DMS153 (cell line): ENCODE results near the gene WDR44.
"Not testable (repeated sequence)": the region's sequence is repeated elsewhere in the genome, so short reads cannot be mapped to it uniquely, and the experiment has no call there.

Source experiments
- DNase-seq: peaks from one replicate; lab custom pipeline; 2025; lab: John Stamatoyannopoulos, UW

Gene WDR44

GRCh38 chrX:118356154-118356701 is 10.3 kb downstream of the WDR44 start:
- DNase-seq: no peak

GRCh38 chrX:118360429-118361125 is 14.7 kb downstream of the WDR44 start:
- no peak for DNase-seq

- DNase-seq: no peak
Measured at GRCh38 chrX:118364261-118364660, 18.4 kb downstream of the WDR44 start.

GRCh38 chrX:118367338-118367737 is 21.4 kb downstream of the WDR44 start:
- no peak for DNase-seq

GRCh38 chrX:118368398-118368797 is 22.5 kb downstream of the WDR44 start:
- no peak for DNase-seq

- DNase-seq: no peak
Measured at GRCh38 chrX:118370921-118371624, 25.2 kb downstream of the WDR44 start.

- no peak for DNase-seq
Measured at GRCh38 chrX:118373538-118373937, 27.6 kb downstream of the WDR44 start.

- no peak for DNase-seq
Measured at GRCh38 chrX:118383120-118383519, 37.2 kb downstream of the WDR44 start.

- no peak for DNase-seq
Measured at GRCh38 chrX:118392716-118393115, 46.8 kb downstream of the WDR44 start.

- no peak for DNase-seq
Measured at GRCh38 chrX:118396113-118396512, 50.2 kb downstream of the WDR44 start.

- DNase-seq: no peak
Measured at GRCh38 chrX:118418811-118419251, 72.9 kb downstream of the WDR44 start.

GRCh38 chrX:118420462-118420861 is 74.6 kb downstream of the WDR44 start:
- DNase-seq: no peak

GRCh38 chrX:118423558-118423957 is 77.7 kb downstream of the WDR44 start:
- DNase-seq: no peak

- DNase-seq: no peak
Measured at GRCh38 chrX:118432799-118433198, 86.9 kb downstream of the WDR44 start.

GRCh38 chrX:118437283-118437682 is 91.4 kb downstream of the WDR44 start:
- DNase-seq: no peak

GRCh38 chrX:118448273-118448783 is 102.4 kb downstream of the WDR44 start:
- DNase-seq: no peak

GRCh38 chrX:118455013-118455412 is 109.1 kb downstream of the WDR44 start:
- no peak for DNase-seq

GRCh38 chrX:118459494-118459893 is 113.6 kb downstream of the WDR44 start:
- peak; percentile 15 for DNase-seq

- DNase-seq: no peak
Measured at GRCh38 chrX:118464501-118464900, 118.6 kb downstream of the WDR44 start.

GRCh38 chrX:118468122-118468521 is 122.2 kb downstream of the WDR44 start:
- DNase-seq: no peak

GRCh38 chrX:118470721-118471347 is 124.9 kb downstream of the WDR44 start:
- DNase-seq: not testable (repeated sequence)

- no peak for DNase-seq
Measured at GRCh38 chrX:118474586-118474985, 128.7 kb downstream of the WDR44 start.

- no peak for DNase-seq
Measured at GRCh38 chrX:118475903-118476302, 130.0 kb downstream of the WDR44 start.
